BE2C (cell line): ENCODE data around the gene PRICKLE3.

Experiments
- DNase-seq: peaks from one replicate; pipeline ENCODE4 v3.0.0-alpha.2; 2020
- H3K27me3 ChIP-seq: fragments of 250-450 bp; sonication (Bioruptor Pico); 2 replicates; pipeline ENCODE4 v1.5.1; 2020; ENCODE audit warnings: mild to moderate bottlenecking
- H3K36me3 ChIP-seq: fragments of 250-450 bp; sonication (Bioruptor Pico); 2 replicates; pipeline ENCODE4 v1.5.1; 2020; ENCODE audit warnings: mild to moderate bottlenecking
- H3K4me1 ChIP-seq: fragments of 250-450 bp; sonication (Bioruptor Pico); 2 replicates; pipeline ENCODE4 v1.5.1; 2020
- H3K4me3 ChIP-seq: 2 replicates; pipeline ENCODE4 v1.5.1; 2011; ENCODE audit warnings: low read depth, low read length
- H3K9me3 ChIP-seq: fragments of 250-450 bp; sonication (Bioruptor Pico); 2 replicates; pipeline ENCODE4 v1.5.1; 2020
- CTCF ChIP-seq: IDR thresholded peaks from 2 replicates; pipeline ENCODE4 v1.5.1; 2012; ENCODE audit warnings: mild to moderate bottlenecking, low read depth, low read length

PRICKLE3 gene

GRCh38 chrX:49188468-49189076 is 2.4 kb upstream of the PRICKLE3 start:
- no peak for DNase-seq
- Histone ChIP-seq H3K4me1 (no peaks in the 10 kb centered on the region; the same call in 1 of the 2 replicates), H3K36me3 (no peaks in the 10 kb centered on the region; the same call in 1 of the 2 replicates), H3K4me3 (no peak overlapping the region), H3K27me3 (no peaks in the 10 kb centered on the region), H3K9me3 (no peaks in the 10 kb centered on the region)
- no peak for TF ChIP-seq CTCF

GRCh38 chrX:49187526-49187925 is 1.4 kb upstream of the PRICKLE3 start:
- Histone ChIP-seq H3K36me3 (no peaks in the 10 kb centered on the region), H3K4me1 (no peaks in the 10 kb centered on the region; the same call in 1 of the 2 replicates), H3K4me3 (no peak overlapping the region), H3K27me3 (no peaks in the 10 kb centered on the region), H3K9me3 (no peaks in the 10 kb centered on the region)
- TF ChIP-seq CTCF, result no peak
- DNase-seq, result no peak

GRCh38 chrX:49187028-49187394 is 838 bp upstream of the PRICKLE3 start:
- TF ChIP-seq CTCF, result no peak
- no peaks in the 10 kb centered on the region; the same call in 1 of the 2 replicates for H3K4me1 ChIP-seq
- H3K4me3 ChIP-seq, result no peak overlapping the region

GRCh38 chrX:49184294-49185281 is 1.6 kb downstream of the PRICKLE3 start:
- peak; percentile 98 for DNase-seq
- no peak for TF ChIP-seq CTCF
- no peaks in the 10 kb centered on the region; the same call in 1 of the 2 replicates for H3K4me1 ChIP-seq
- peak overlapping the region; percentile 43 for H3K4me3 ChIP-seq
- H3K27me3 ChIP-seq, result no peaks in the 10 kb centered on the region
- no peaks in the 10 kb centered on the region for H3K36me3 ChIP-seq
- no peaks in the 10 kb centered on the region for H3K9me3 ChIP-seq

More at GRCh38 chrX:49187028-49187394, 838 bp upstream of the PRICKLE3 start:
- Histone ChIP-seq H3K36me3 (no peaks in the 10 kb centered on the region), H3K27me3 (no peaks in the 10 kb centered on the region), H3K9me3 (no peaks in the 10 kb centered on the region)
- DNase-seq, result no peak

- Histone ChIP-seq H3K4me3 (peak overlapping the region; percentile 33), H3K4me1 (no peaks in the 10 kb centered on the region; the same call in 1 of the 2 replicates), H3K36me3 (no peaks in the 10 kb centered on the region), H3K9me3 (no peaks in the 10 kb centered on the region), H3K27me3 (no peaks in the 10 kb centered on the region)
- no peak for TF ChIP-seq CTCF
- DNase-seq, result peak; percentile 61
Measured at GRCh38 chrX:49183701-49184281, 2.4 kb downstream of the PRICKLE3 start.
